ENCODE results near the gene RAB18.
"Not testable (repeated sequence)": the region's sequence is repeated elsewhere in the genome, so short reads cannot be mapped to it uniquely, and the experiment has no call there.

GRCh38 chr10:27505537-27505936, 1.4 kb downstream of the RAB18 start:
- TF ChIP-seq CTCF (IDR thresholded peaks at IDR 0.05 in 4 of 5, conservative IDR thresholded peaks at IDR 0.05 in 1 of 5); POLR2A (IDR thresholded peaks at IDR 0.05): not testable (repeated sequence)

Measured in gastrocnemius medialis (tissue), 4 donors.